Esophagus squamous epithelium (tissue), 5 donors: ENCODE results near the gene SH3PXD2B. TPM values are rescaled to one million over a fixed set of nuclear protein-coding genes. Genes with fewer than 3 reads are reported as not detected.
"Not testable (repeated sequence)": the region's sequence is repeated elsewhere in the genome, so short reads cannot be mapped to it uniquely, and the experiment has no call there.

ENCODE experiments used
- DNase-seq: peaks from one replicate; lab custom pipeline; 2025; lab: John Stamatoyannopoulos, UW
- H3K27ac ChIP-seq, 4 donors: fragments of 200-600 bp; sonication (generic); one replicate each; pipeline ENCODE4 v1.5.1; 2016 to 2019; ENCODE audit warnings: mild to moderate bottlenecking in 1 of 4
- H3K27me3 ChIP-seq, 4 donors: fragments of 200-600 bp; sonication (generic); 1 replicate in 3 of 4; 2 replicates in 1 of 4; pipeline versions ENCODE4 v1.5.1 to v1.6.0; 2017 to 2021; ENCODE audit warnings: antibody characterized with exemption in 1 of 4
- H3K36me3 ChIP-seq, 3 donors: fragments of 200-600 bp; sonication (generic); one replicate each; pipeline ENCODE4 v1.5.1; 2016 to 2019
- H3K4me1 ChIP-seq, 3 donors: fragments of 200-600 bp; sonication (generic); one replicate each; pipeline ENCODE4 v1.5.1; 2017 to 2019
- H3K4me3 ChIP-seq, 4 donors: fragments of 200-600 bp; sonication (generic); 1 replicate in 3 of 4; 2 replicates in 1 of 4; pipeline ENCODE4 v1.5.1; 2016 to 2019; ENCODE audit warnings: mild to moderate bottlenecking in 2 of 4, moderate library complexity in 1 of 4
- H3K9me3 ChIP-seq, 3 donors: fragments of 200-600 bp; sonication (generic); one replicate each; pipeline ENCODE4 v1.5.1; 2016 to 2019
- CTCF ChIP-seq, 6 experiments: fragments of 450-650 bp in 4 of 6; fragments of 200-600 bp in 2 of 6; sonication (generic) in 2 of 6; IDR thresholded peaks; one replicate each; pipeline ENCODE4 v1.5.1; 2016 to 2019; ENCODE audit warnings: antibody characterized with exemption in 6 of 6, mild to moderate bottlenecking in 4 of 6, moderate library complexity in 4 of 6
- POLR2A ChIP-seq, 4 donors: fragments of 450-650 bp; IDR thresholded peaks; one replicate each; pipeline ENCODE4 v1.6.1; 2017; ENCODE audit warnings: antibody characterized with exemption in 4 of 4, mild to moderate bottlenecking in 4 of 4, moderate library complexity in 3 of 4
- WGBS, 2 donors: methylation state at CpG; one replicate each; pipeline ENCODE4 v1.1.5; 2018; 5-methylcytosine and 5-hydroxymethylcytosine counted together
- intact Hi-C: fragments of 100-400 bp; cut with DNase I; formaldehyde crosslinking; loops from one replicate; pipeline ENCODE4 v1.15.0; 2022
- total RNA-seq, 4 donors: library from RNA; depleted of rRNA; stranded (reverse); fragments of >200 nt; gene quantifications; one replicate each; pipeline ENCODE4 v1.1.0, GENCODE V29; 2016
- donor health status: DM: yes; HTN: yes; CAD: no.

SH3PXD2B gene
- total RNA-seq, 4 donors from 2014 or later = 7.1 to 22.1 (median 13.8) TPM

GRCh38 chr5:172334196-172334595, 120.1 kb downstream of the SH3PXD2B start:
- no peak overlapping the region for H3K4me3 ChIP-seq

GRCh38 chr5:172326901-172327300, 127.4 kb downstream of the SH3PXD2B start:
- 83 to 88% methylated on average over 13 of the region's 13 CpGs for WGBS, 2 donors
- intact Hi-C loops, H3K27ac ChIP-seq, H3K4me3 ChIP-seq, H3K36me3 ChIP-seq, H3K9me3 ChIP-seq, H3K27me3 ChIP-seq, H3K4me1 ChIP-seq, DNase-seq: not testable (repeated sequence)

More at GRCh38 chr5:172334196-172334595, 120.1 kb downstream of the SH3PXD2B start:
- intact Hi-C loops = no loop called here
- no peak for DNase-seq
- H3K9me3 ChIP-seq = no peaks in the 10 kb centered on the region
- no peaks in the 10 kb centered on the region for H3K27me3 ChIP-seq
- TF ChIP-seq CTCF (IDR thresholded peaks at IDR 0.05) (no peak), POLR2A (IDR thresholded peaks at IDR 0.05) (no peak)
- H3K27ac ChIP-seq = no peak overlapping the region
- 88 to 94% methylated on average over 3 to 6 of the region's 8 CpGs for WGBS, 2 donors
- peaks cover 0 to 35% (median 2%) of the 10 kb centered on the region in 3 donors for H3K36me3 ChIP-seq
- peaks cover 0 to 10% (median 0%) of the 10 kb centered on the region in 3 donors for H3K4me1 ChIP-seq

DNA sequence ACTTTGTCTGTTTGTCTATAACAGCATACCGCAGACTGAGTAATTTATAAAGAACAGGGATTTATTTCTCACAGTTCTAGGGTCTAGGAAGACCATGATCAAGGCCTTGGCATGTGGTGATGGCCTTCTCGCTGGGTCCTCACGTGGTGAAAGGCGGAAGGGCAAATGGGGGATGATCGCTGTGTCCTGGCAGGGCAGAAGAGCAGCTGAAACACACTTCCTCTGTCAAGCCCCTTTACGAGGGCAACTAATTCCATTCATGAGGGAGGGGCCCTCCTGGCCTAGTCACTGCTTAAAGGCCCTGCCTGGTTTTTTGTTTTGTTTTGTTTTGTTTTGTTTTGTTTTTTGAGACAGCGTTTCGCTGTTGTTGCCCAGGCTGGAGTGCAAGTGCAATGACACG, 128.9 kb downstream of the SH3PXD2B start:
- intact Hi-C loops = no loop called here
- peaks cover 0 to 10% (median 0%) of the 10 kb centered on the region in 3 donors for H3K4me1 ChIP-seq
- 88 to 89% methylated on average over 9 of the region's 9 CpGs for WGBS, 2 donors
- no peak for DNase-seq
- no peak overlapping the region for H3K27ac ChIP-seq
- H3K4me3 ChIP-seq = no peak overlapping the region
- no peaks in the 10 kb centered on the region for H3K9me3 ChIP-seq
- H3K27me3 ChIP-seq = no peaks in the 10 kb centered on the region
- TF ChIP-seq CTCF (IDR thresholded peaks at IDR 0.05) (no peak), POLR2A (IDR thresholded peaks at IDR 0.05) (no peak)
- H3K36me3 ChIP-seq = no peaks in the 10 kb centered on the region

GRCh38 chr5:172322028-172322965, 132.0 kb downstream of the SH3PXD2B start:
- Histone ChIP-seq H3K27ac (no peak overlapping the region), H3K27me3 (no peaks in the 10 kb centered on the region), H3K9me3 (no peaks in the 10 kb centered on the region), H3K4me1 (peaks cover 0 to 10% (median 0%) of the 10 kb centered on the region in 3 donors), H3K36me3 (no peaks in the 10 kb centered on the region), H3K4me3 (no peak overlapping the region)
- WGBS, 2 donors = 51 to 66% methylated on average over 8 to 9 of the region's 9 CpGs
- no peak for DNase-seq
- TF ChIP-seq POLR2A (IDR thresholded peaks at IDR 0.05) (no peak), CTCF (IDR thresholded peaks at IDR 0.05) (no peak)
- intact Hi-C loops = no loop called here

DNA sequence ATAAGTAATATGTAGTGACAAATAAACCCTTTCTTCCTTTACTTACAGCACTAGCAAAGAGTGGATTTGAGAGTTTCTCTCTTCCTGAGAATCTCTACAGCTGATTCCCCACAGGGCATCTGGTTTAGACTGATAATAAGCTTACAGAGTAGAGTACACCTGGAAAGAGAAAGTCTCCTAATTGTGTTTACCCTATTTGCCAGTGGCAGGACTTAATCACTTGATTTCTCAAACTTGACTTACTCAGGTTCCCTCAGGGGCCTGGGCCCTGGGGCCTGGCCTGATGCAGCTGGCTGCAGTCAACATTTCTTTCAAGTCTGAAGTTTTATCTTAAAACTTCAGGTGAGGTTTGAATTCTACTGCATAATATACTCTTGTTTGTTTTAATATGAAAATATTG, 132.7 kb downstream of the SH3PXD2B start:
- H3K4me3 ChIP-seq = no peak overlapping the region
- peaks cover 0 to 10% (median 0%) of the 10 kb centered on the region in 3 donors for H3K4me1 ChIP-seq
- no peaks in the 10 kb centered on the region for H3K36me3 ChIP-seq
- no peak for TF ChIP-seq POLR2A (IDR thresholded peaks at IDR 0.05)
- no peak for TF ChIP-seq CTCF (IDR thresholded peaks at IDR 0.05)
- intact Hi-C loops = no loop called here
- no peak overlapping the region for H3K27ac ChIP-seq
- no peaks in the 10 kb centered on the region for H3K27me3 ChIP-seq
- no peaks in the 10 kb centered on the region for H3K9me3 ChIP-seq
- DNase-seq = no peak
